LNCaP clone FGC (cell line): ENCODE data around the gene ATXN1.
"Not testable (repeated sequence)": the region's sequence is repeated elsewhere in the genome, so short reads cannot be mapped to it uniquely, and the experiment has no call there.

Experiments
- DNase-seq: peaks from one replicate; pipeline ENCODE4 v3.0.0-alpha.2; 2011; ENCODE audit warnings: low read depth
- H3K4me3 ChIP-seq: 2 replicates; pipeline ENCODE4 v1.5.1; 2011; ENCODE audit warnings: mild to moderate bottlenecking, low read depth, low read length, control low read depth
- CTCF ChIP-seq: IDR thresholded peaks from 2 replicates; pipeline ENCODE4 v1.5.1; 2012; ENCODE audit warnings: mild to moderate bottlenecking; ENCODE audit not compliant: control insufficient read depth, insufficient read depth; ENCODE audit errors: extremely low read depth

Gene ATXN1

GRCh38 chr6:16635810-16636602 lies 125.3 kb downstream of the ATXN1 start:
- no peak overlapping the region for H3K4me3 ChIP-seq

GRCh38 chr6:16635291-16635809 lies 125.9 kb downstream of the ATXN1 start:
- no peak for DNase-seq
- no peak overlapping the region for H3K4me3 ChIP-seq
- TF ChIP-seq CTCF: no peak

More at GRCh38 chr6:16635810-16636602, 125.3 kb downstream of the ATXN1 start:
- no peak for TF ChIP-seq CTCF
- DNase-seq: no peak

- no peak for TF ChIP-seq CTCF
- DNase-seq: no peak
- H3K4me3 ChIP-seq: no peak overlapping the region
These were observed 126.4 kb downstream of the ATXN1 start for GRCh38 chr6:16634855-16635254.

- no peak for DNase-seq
- TF ChIP-seq CTCF: no peak
- no peak overlapping the region for H3K4me3 ChIP-seq
These were observed 127.3 kb downstream of the ATXN1 start for GRCh38 chr6:16633961-16634360.

- H3K4me3 ChIP-seq: no peak overlapping the region
- no peak for TF ChIP-seq CTCF
- no peak for DNase-seq
These were observed 127.8 kb downstream of the ATXN1 start for GRCh38 chr6:16633465-16633864.

- TF ChIP-seq CTCF: no peak
- no peak for DNase-seq
- H3K4me3 ChIP-seq: no peak overlapping the region
These were observed 129.2 kb downstream of the ATXN1 start for GRCh38 chr6:16632101-16632500.

- no peak for DNase-seq
- no peak overlapping the region for H3K4me3 ChIP-seq
- TF ChIP-seq CTCF: no peak
These were observed 131.1 kb downstream of the ATXN1 start for GRCh38 chr6:16630026-16630643.

GRCh38 chr6:16628580-16628979 lies 132.7 kb downstream of the ATXN1 start:
- not testable (repeated sequence) for H3K4me3 ChIP-seq, DNase-seq
